ENCODE measurements around the gene DDX56. TPM values are rescaled to one million over a fixed set of nuclear protein-coding genes. Genes with fewer than 3 reads are reported as not detected.

The DDX56 gene
- total and polyA plus RNA-seq, 9 of the 15 experiments (the other 6 are each of a cell fraction or from before 2014, with no cell fraction given), result 33.0 to 145 (median 102) TPM

DNA sequence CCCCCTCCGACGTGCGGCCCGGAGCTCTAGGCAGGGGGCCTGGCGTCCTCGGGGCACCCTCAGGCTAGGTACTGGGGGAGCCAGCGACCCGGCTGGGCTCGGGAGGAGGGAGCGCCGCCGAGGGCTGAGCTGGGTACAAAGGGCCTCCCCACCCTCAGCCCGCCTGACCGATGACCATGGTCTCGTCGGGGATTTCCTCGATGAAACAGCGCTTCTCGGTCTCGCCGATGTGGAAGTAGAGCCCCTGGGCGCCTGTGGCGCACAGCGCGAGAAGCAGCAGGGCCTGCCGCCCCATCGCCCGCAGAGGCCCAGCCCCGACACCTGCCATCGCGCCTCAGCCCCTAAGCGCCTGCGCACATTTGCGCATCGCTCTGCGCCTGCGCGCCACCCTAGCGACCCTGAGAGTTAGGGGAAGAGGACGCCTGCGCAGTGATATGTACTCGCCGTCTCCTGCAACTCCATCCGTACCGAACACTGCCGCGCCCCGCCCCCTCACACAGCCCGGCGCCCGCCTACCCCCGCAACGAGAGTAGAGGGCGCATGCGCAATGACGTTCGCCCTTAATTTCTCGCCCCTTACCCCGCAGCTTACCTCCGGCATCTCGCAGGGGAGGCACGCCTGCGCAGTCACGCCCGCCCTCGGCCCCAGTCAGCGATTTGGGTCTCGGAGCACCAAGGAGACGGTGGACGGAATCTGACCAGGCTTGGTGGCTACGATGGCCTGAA is 8.3 kb upstream of the DDX56 start, which contains the start of gene TMED4 (continued):
- TF ChIP-seq THRAP3 (IDR thresholded peaks at IDR 0.05; ENCODE audit: borderline replicate concordance) (no peak), PCBP1 (IDR thresholded peaks at IDR 0.05; ENCODE audit: low read depth, low read length, poor library complexity, severe bottlenecking) (no peak), ZNF655 (CRISPR knock-in tag; IDR thresholded peaks at IDR 0.05) (no peak), EGR1 (conservative IDR thresholded peaks at IDR 0.05) (peak; percentile 96), GABPB1 (CRISPR knock-in tag; IDR thresholded peaks at IDR 0.05) (peak; percentile 63), ZNF263 (CRISPR knock-in tag; IDR thresholded peaks at IDR 0.05; ENCODE audit: borderline replicate concordance) (0 out of 2 replicates have a peak, but pooled peaks have one; percentile 65), ZNF695 (CRISPR knock-in tag; IDR thresholded peaks at IDR 0.05) (no peak), ESRRA (IDR thresholded peaks at IDR 0.05; ENCODE audit: borderline replicate concordance, low read depth) (peak; percentile 27; the same call in 1 of the 2 replicates), HMG20A (CRISPR knock-in tag; conservative IDR thresholded peaks at IDR 0.05) (no peak), GTF2A2 (tag; IDR thresholded peaks at IDR 0.05) (no peak), MTA2 (IDR thresholded peaks at IDR 0.05; ENCODE audit: low read depth) (no peak), PML (IDR thresholded peaks at IDR 0.05; ENCODE audit: low read length) (peak; percentile 56; the same call in 1 of the 2 replicates), E2F4 (CRISPR knock-in tag; IDR thresholded peaks at IDR 0.05; ENCODE audit: low read depth) (no peak), MAZ (CRISPR knock-in tag; conservative IDR thresholded peaks at IDR 0.05 in 1 of 2, IDR thresholded peaks at IDR 0.05 in 1 of 2) (peak in 1 of 2 experiments; percentile 75; a peak in 3 of 4 replicates), XRCC3 (IDR thresholded peaks at IDR 0.05) (no peak)
- TF ChIP-seq, protein P1, sequence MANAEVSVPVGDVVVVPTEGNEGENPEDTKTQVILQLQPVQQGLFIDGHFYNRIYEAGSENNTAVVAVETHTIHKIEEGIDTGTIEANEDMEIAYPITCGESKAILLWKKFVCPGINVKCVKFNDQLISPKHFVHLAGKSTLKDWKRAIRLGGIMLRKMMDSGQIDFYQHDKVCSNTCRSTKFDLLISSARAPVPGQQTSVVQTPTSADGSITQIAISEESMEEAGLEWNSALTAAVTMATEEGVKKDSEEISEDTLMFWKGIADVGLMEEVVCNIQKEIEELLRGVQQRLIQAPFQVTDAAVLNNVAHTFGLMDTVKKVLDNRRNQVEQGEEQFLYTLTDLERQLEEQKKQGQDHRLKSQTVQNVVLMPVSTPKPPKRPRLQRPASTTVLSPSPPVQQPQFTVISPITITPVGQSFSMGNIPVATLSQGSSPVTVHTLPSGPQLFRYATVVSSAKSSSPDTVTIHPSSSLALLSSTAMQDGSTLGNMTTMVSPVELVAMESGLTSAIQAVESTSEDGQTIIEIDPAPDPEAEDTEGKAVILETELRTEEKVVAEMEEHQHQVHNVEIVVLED (CRISPR knock-in tag; IDR thresholded peaks at IDR 0.05), result 0 out of 2 replicates have a peak, but pooled peaks have one; percentile 30
- TF ChIP-seq, protein P2, sequence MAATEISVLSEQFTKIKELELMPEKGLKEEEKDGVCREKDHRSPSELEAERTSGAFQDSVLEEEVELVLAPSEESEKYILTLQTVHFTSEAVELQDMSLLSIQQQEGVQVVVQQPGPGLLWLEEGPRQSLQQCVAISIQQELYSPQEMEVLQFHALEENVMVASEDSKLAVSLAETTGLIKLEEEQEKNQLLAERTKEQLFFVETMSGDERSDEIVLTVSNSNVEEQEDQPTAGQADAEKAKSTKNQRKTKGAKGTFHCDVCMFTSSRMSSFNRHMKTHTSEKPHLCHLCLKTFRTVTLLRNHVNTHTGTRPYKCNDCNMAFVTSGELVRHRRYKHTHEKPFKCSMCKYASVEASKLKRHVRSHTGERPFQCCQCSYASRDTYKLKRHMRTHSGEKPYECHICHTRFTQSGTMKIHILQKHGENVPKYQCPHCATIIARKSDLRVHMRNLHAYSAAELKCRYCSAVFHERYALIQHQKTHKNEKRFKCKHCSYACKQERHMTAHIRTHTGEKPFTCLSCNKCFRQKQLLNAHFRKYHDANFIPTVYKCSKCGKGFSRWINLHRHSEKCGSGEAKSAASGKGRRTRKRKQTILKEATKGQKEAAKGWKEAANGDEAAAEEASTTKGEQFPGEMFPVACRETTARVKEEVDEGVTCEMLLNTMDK (IDR thresholded peaks at IDR 0.05; ENCODE audit: borderline replicate concordance, insufficient read depth, low read depth, low read length, poor library complexity, severe bottlenecking), result no peak
- TF ChIP-seq, protein P3, sequence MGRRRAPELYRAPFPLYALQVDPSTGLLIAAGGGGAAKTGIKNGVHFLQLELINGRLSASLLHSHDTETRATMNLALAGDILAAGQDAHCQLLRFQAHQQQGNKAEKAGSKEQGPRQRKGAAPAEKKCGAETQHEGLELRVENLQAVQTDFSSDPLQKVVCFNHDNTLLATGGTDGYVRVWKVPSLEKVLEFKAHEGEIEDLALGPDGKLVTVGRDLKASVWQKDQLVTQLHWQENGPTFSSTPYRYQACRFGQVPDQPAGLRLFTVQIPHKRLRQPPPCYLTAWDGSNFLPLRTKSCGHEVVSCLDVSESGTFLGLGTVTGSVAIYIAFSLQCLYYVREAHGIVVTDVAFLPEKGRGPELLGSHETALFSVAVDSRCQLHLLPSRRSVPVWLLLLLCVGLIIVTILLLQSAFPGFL (CRISPR knock-in tag; IDR thresholded peaks at IDR 0.05), result no peak
- TF ChIP-seq, protein P4, sequence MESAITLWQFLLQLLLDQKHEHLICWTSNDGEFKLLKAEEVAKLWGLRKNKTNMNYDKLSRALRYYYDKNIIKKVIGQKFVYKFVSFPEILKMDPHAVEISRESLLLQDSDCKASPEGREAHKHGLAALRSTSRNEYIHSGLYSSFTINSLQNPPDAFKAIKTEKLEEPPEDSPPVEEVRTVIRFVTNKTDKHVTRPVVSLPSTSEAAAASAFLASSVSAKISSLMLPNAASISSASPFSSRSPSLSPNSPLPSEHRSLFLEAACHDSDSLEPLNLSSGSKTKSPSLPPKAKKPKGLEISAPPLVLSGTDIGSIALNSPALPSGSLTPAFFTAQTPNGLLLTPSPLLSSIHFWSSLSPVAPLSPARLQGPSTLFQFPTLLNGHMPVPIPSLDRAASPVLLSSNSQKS (CRISPR knock-in tag; IDR thresholded peaks at IDR 0.05), result no peak
